HEK293T (cell line): ENCODE measurements around the gene PXN.
"Not testable (repeated sequence)": the region's sequence is repeated elsewhere in the genome, so short reads cannot be mapped to it uniquely, and the experiment has no call there.

ENCODE experiments used
- CTCF ChIA-PET: fragments of 350-600 bp; formaldehyde crosslinking; extraction: SDS; loops from one replicate; lab custom pipeline; 2021; ENCODE audit warnings: antibody characterized with exemption, inconsistent platforms; lab: Yijun Ruan, JAX
- POLR2A ChIA-PET: fragments of 350-600 bp; formaldehyde crosslinking; extraction: SDS; loops from one replicate; lab custom pipeline; 2020; ENCODE audit warnings: antibody characterized with exemption, inconsistent platforms; lab: Yijun Ruan, JAX
- DNase-seq: peaks from one replicate; pipeline ENCODE4 v3.0.0; 2012; ENCODE audit warnings: mixed read lengths; ENCODE audit errors: extremely low spot score
- ARNT ChIP-seq: fragments of 450-650 bp; IDR thresholded peaks from 2 replicates; pipeline ENCODE4 v1.6.1; 2017; ENCODE audit warnings: mild to moderate bottlenecking
- BHLHE40 ChIP-seq: fragments of 450-650 bp; IDR thresholded peaks from 2 replicates; pipeline ENCODE4 v1.6.1; 2016; ENCODE audit warnings: mild to moderate bottlenecking, moderate library complexity, borderline replicate concordance
- CTBP1 ChIP-seq: fragments of 450-650 bp; IDR thresholded peaks from 2 replicates; pipeline ENCODE4 v1.6.1; 2016; ENCODE audit warnings: borderline replicate concordance
- ELF4 ChIP-seq: fragments of 450-650 bp; IDR thresholded peaks from 2 replicates; pipeline ENCODE4 v1.6.1; 2017; ENCODE audit warnings: antibody characterized with exemption
- FOXA1 ChIP-seq: fragments of 450-650 bp; IDR thresholded peaks from 2 replicates; pipeline ENCODE4 v1.6.1; 2016; ENCODE audit warnings: mild to moderate bottlenecking
- FOXK2 ChIP-seq: fragments of 450-650 bp; IDR thresholded peaks from 2 replicates; pipeline ENCODE4 v1.6.1; 2016; ENCODE audit warnings: mild to moderate bottlenecking
- FOXM1 ChIP-seq: fragments of 450-650 bp; IDR thresholded peaks from 2 replicates; pipeline ENCODE4 v1.6.1; 2017; ENCODE audit warnings: mild to moderate bottlenecking, borderline replicate concordance
- HDGF ChIP-seq: fragments of 450-650 bp; IDR thresholded peaks from 2 replicates; pipeline ENCODE4 v1.6.1; 2017; ENCODE audit warnings: antibody characterized with exemption, borderline replicate concordance
- L3MBTL2 ChIP-seq: fragments of 450-650 bp; conservative IDR thresholded peaks from 2 replicates; pipeline ENCODE4 v1.6.1; 2016; ENCODE audit warnings: mild to moderate bottlenecking
- LEF1 ChIP-seq: fragments of 450-650 bp; IDR thresholded peaks from 2 replicates; pipeline ENCODE4 v1.6.1; 2017; ENCODE audit warnings: mild to moderate bottlenecking, borderline replicate concordance
- NFRKB ChIP-seq: fragments of 450-650 bp; IDR thresholded peaks from 2 replicates; pipeline ENCODE4 v1.6.1; 2016; ENCODE audit warnings: mild to moderate bottlenecking, moderate library complexity
- SP1 ChIP-seq: fragments of 450-650 bp; IDR thresholded peaks from 2 replicates; pipeline ENCODE4 v1.6.1; 2017
- SUZ12 ChIP-seq: fragments of 450-650 bp; IDR thresholded peaks from 2 replicates; pipeline ENCODE4 v1.6.1; 2016; ENCODE audit warnings: mild to moderate bottlenecking
- TARDBP ChIP-seq: fragments of 450-650 bp; IDR thresholded peaks from 2 replicates; pipeline ENCODE4 v1.6.1; 2016
- ZNF384 ChIP-seq: fragments of 450-650 bp; IDR thresholded peaks from 2 replicates; pipeline ENCODE4 v1.6.1; 2016
- TF ChIP-seq, protein P1 (sequence below): fragments of 450-650 bp; IDR thresholded peaks from 2 replicates; pipeline ENCODE4 v1.6.1; 2016

The PXN gene

DNA sequence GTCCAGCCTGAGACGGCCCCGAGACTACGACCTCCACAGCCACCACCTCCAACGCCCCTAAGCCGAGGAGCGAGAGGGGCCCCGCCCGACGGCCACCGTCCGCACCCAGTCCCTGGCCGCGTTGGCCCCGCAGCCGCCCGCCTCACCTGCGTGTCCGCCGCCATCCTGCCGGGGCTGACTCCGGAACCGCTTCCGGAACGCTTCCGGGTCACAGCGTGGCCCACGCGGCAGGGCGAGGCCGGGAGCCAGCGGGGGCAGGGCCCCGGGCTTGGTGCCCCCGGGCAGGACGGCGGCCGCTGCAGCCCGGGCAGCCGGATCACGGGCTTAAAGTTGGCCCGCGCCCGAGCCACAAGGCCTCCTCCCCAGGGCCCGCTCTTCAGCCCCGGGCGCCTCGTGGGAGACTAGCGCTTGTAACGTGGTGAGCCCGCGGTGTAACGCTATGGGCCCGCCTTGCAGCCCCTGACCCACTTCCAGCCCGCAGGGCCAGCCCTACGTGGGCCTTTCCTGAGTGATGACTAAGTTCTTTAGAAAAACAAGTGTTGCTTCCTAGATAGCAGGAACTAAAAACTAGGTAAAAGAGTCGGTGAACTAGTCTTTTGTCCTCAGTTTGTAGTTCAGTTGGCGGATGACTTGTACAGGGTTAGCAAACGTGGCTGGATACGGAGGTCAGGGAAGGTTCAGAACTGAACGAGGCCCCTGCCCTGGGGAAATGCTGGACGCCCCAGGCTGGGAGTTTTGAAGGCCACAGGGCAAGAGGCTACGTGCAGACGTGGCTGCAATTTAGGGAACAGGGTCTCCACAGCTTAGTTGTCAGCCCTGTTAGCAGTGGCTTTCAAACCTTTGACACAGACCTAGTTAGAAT is 70.8 kb downstream of the PXN start, which contains the start of gene GCN1:
Gene GCN1, minus strand, starts transcription at position 182 of the 862 bp plus-strand sequence. Its CDS starts 18 bp downstream, at position 164.
- CTCF ChIA-PET: no interaction called here
- TF ChIP-seq CTBP1 (no peak), L3MBTL2 (peak; percentile 43; the same call in 1 of the 2 replicates), LEF1 (peak; percentile 28; the same call in 1 of the 2 replicates), ARNT (no peak), HDGF (no peak)
- POLR2A ChIA-PET: interaction anchor here (1.7 to 4.0 kb wide), 2 partner anchors 36 to 96 kb away, joined by 7 to 16 read pairs; partner anchors contain the start of gene RNU4-2

DNA sequence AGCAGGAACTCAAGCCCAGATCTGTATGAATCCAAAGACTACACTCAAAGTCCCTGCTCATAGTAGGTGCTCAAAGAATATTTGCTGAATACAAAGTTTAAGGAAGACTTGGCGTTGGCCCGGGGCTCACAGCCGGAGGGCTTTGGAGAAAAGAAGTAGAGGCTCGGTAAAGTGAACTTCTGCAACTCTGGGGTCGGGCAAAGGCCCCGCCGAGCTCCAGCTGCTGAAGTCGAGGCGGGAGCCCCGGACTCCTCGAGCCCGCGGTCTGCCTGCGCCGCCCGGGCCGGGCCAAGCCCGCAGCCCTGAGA is 71.3 kb downstream of the PXN start:
- no peak for DNase-seq
- CTCF ChIA-PET: no interaction called here
- TF ChIP-seq SP1: no peak
- no peak for TF ChIP-seq FOXA1
- TF ChIP-seq FOXM1: no peak
- no peak for TF ChIP-seq FOXK2
- no peak for TF ChIP-seq SUZ12
- TF ChIP-seq BHLHE40: no peak
- TF ChIP-seq LEF1: no peak
- TF ChIP-seq HDGF: no peak
- TF ChIP-seq ELF4: no peak
- no peak for TF ChIP-seq TARDBP
- POLR2A ChIA-PET: interaction anchor here (1.1 to 4.0 kb wide), 2 partner anchors 9 to 97 kb away, joined by 3 to 16 read pairs; partner anchors contain the start of gene RNU4-2

More for the DNA sequence above, 70.8 kb downstream of the PXN start, which contains the start of gene GCN1:
- peak; percentile 80 for DNase-seq

DNA sequence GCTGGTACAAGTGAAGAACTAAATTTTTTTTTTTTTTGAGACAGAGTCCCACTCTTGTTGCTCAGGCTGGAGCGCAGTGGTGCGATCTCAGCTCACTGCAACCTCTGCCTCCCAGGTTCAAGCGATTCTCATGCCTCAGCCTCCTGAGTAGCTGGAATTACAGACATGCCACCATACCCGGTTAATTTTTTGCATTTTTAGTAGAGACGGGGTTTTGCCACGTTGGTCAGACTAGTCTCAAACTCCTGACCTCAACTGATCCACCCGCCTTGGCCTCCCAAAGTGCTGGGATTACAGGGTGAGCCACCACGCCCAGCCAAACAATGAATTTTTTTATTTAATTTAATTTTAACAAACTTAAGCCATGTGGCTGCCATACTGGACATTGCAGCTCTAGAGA is 72.2 kb downstream of the PXN start:
- DNase-seq, CTCF ChIA-PET: not testable (repeated sequence)
- POLR2A ChIA-PET: interaction anchor here (1.1 kb wide), 1 partner anchor 8 kb away, joined by 3 read pairs; no protein-coding TSS in a partner anchor

DNA sequence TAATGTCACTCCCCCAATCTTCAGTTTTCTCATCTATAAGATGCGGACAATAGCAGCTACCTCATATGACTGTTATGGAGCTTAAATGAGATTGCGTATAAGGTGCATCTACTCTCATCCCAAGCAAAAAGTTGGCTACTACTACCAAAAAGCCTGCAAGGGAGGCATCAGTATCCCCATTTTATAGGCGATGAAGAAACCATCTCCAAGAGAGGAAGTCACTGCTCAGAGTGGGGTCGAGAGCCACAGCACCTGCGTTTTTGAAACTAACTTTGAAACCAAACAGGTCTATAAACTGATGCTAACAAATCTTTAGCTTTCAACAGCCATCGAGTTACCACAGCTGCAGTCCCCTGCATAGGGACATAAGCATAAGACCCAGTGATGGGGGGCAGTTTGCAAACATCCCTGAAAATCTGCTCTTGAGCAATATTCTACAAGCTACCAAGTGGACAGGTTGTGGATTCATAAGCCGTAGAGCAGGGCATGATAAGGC is 74.5 kb downstream of the PXN start:
- TF ChIP-seq FOXK2 (no peak), FOXM1 (no peak), HDGF (no peak), LEF1 (no peak), CTBP1 (no peak), BHLHE40 (no peak), ARNT (no peak), SP1 (no peak), ZNF384 (no peak), SUZ12 (no peak), ELF4 (no peak), TARDBP (no peak), NFRKB (no peak), L3MBTL2 (no peak), FOXA1 (no peak)
- TF ChIP-seq, protein P1, sequence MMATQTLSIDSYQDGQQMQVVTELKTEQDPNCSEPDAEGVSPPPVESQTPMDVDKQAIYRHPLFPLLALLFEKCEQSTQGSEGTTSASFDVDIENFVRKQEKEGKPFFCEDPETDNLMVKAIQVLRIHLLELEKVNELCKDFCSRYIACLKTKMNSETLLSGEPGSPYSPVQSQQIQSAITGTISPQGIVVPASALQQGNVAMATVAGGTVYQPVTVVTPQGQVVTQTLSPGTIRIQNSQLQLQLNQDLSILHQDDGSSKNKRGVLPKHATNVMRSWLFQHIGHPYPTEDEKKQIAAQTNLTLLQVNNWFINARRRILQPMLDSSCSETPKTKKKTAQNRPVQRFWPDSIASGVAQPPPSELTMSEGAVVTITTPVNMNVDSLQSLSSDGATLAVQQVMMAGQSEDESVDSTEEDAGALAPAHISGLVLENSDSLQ: no peak
- CTCF ChIA-PET: interaction anchor here (0.7 kb wide), 1 partner anchor 10 kb away, joined by 3 read pairs; the partner anchor contains the start of gene RPLP0
- DNase-seq: no peak
- POLR2A ChIA-PET: interaction anchor here (7.9 kb wide), 1 partner anchor 10 kb away, joined by 58 read pairs; the partner anchor contains the start of gene RPLP0

DNA sequence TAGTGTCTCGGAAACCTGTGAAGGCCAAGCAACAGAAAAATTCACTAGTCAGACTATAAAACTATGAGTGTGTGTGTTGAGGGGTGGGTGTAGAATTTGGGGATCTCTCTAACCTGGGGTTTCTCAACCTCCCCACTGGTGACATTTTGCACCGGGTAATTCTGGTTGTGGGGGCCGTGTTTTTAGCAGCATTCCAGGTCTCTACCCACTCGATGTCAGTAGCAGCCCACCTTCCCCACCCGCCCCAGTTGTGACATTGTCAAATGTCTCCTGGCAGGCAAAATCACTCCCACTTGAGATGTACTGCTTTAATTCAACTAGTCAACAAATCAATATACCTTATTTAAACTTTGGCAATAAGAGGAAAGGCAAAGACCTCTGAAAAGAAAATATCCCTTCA is 75.1 kb downstream of the PXN start:
- TF ChIP-seq SP1 (no peak), HDGF (no peak), FOXM1 (no peak), CTBP1 (no peak), ELF4 (no peak), SUZ12 (no peak), BHLHE40 (no peak), LEF1 (no peak), ARNT (no peak), TARDBP (no peak), FOXA1 (no peak), FOXK2 (no peak), ZNF384 (no peak), L3MBTL2 (no peak), NFRKB (no peak)
- TF ChIP-seq, protein P1: no peak
- DNase-seq: no peak
- ChIA-PET POLR2A (interaction anchor here (7.9 kb wide), 1 partner anchor 11 kb away, joined by 58 read pairs; the partner anchor contains the start of gene RPLP0), CTCF (interaction anchor here (0.7 kb wide), 1 partner anchor 11 kb away, joined by 3 read pairs; the partner anchor contains the start of gene RPLP0)

DNA sequence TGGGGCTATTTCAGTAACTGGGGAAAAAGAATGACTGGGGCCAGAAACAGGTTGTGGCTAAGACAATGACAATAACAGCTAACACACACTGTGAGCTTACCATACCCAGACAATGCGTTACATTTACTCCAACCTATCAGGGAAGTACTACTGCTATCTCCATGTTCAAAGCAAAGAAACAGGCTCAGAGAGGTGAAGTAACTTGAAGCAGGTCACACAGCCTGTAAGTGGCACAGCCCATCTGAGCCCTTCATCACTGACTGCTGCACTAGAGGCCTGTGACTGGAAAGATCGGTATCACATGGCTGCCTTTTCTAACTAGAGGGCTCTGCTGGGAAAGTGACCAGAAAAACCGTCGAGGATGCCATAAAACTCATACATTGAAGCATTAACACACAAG is 78.9 kb downstream of the PXN start:
- no peak for DNase-seq
- no peak for TF ChIP-seq ARNT
- TF ChIP-seq ELF4: no peak
- TF ChIP-seq TARDBP: no peak
- TF ChIP-seq FOXM1: no peak
- TF ChIP-seq FOXK2: no peak
- no peak for TF ChIP-seq NFRKB
- TF ChIP-seq LEF1: no peak
- TF ChIP-seq, protein P1: no peak
- no peak for TF ChIP-seq L3MBTL2
- TF ChIP-seq HDGF: no peak
- no peak for TF ChIP-seq FOXA1
- TF ChIP-seq CTBP1: no peak
- TF ChIP-seq BHLHE40: no peak
- TF ChIP-seq SUZ12: no peak
- TF ChIP-seq ZNF384: no peak
- TF ChIP-seq SP1: no peak
- POLR2A ChIA-PET: interaction anchor here (1.2 to 7.9 kb wide), 2 partner anchors 8 to 14 kb away, joined by 4 to 58 read pairs; partner anchors contain the start of gene RPLP0
- CTCF ChIA-PET: no interaction called here
